HepG2 (cell line): Measurements from ENCODE around the gene RPP14. TPM values are rescaled to one million over a fixed set of nuclear protein-coding genes. Genes with fewer than 3 reads are reported as not detected.

ENCODE experiments used
- SRY ChIP-seq: sonication (generic); formaldehyde crosslinking; IDR thresholded peaks from 2 replicates; pipeline ENCODE4 v1.8.0; 2022; ENCODE audit warnings: mild to moderate bottlenecking, missing genetic modification reagents
- ZNF292 ChIP-seq: sonication (generic); formaldehyde crosslinking; IDR thresholded peaks from 2 replicates; pipeline ENCODE4 v1.8.1; 2022; ENCODE audit warnings: mild to moderate bottlenecking, low read depth, missing genetic modification reagents, borderline replicate concordance
- ZNF652 ChIP-seq: IDR thresholded peaks from 2 replicates; pipeline ENCODE4 v1.6.1; 2016; ENCODE audit warnings: low read depth, borderline replicate concordance
- polyA plus RNA-seq, 8 experiments: library from polyadenylated mRNA; depleted of rRNA in 3 of 8; stranded (reverse) in 7 of 8; unstranded in 1 of 8; fragments of >200 nt; fragmentation: Illumina TruSeq in 4 of 8; extraction: Trizol in 4 of 8; gene quantifications; 2 replicates each; pipeline versions ENCODE4 v1.2.1 to v1.2.3, GENCODE V29; 2011 to 2016; ENCODE audit warnings: low read depth in 4 of 8, missing spikeins in 1 of 8, mixed read lengths in 1 of 8; ENCODE audit not compliant: insufficient read depth in 1 of 8
- total RNA-seq, 5 experiments: library from RNA; depleted of rRNA; stranded (reverse); fragments of >200 nt; fragmentation: Illumina TruSeq; extraction: Trizol; gene quantifications; 2 replicates each; pipeline ENCODE4 v1.2.3, GENCODE V29; 2016; ENCODE audit warnings: low read depth in 1 of 5
- TF ChIP-seq, protein P1 (sequence below), 2 experiments: fragments of 450-650 bp in 1 of 2; sonication (generic) in 1 of 2; formaldehyde crosslinking in 1 of 2; IDR thresholded peaks; 2 replicates each; pipeline versions ENCODE4 v1.6.1 to v1.8.0; 2016 to 2022; ENCODE audit warnings: antibody characterized with exemption in 1 of 2, mild to moderate bottlenecking in 1 of 2, missing genetic modification reagents in 1 of 2
- TF ChIP-seq, protein P2 (sequence below): fragments of 450-650 bp; IDR thresholded peaks from 2 replicates; pipeline ENCODE4 v1.6.1; 2017
- TF ChIP-seq, protein P3 (sequence below): sonication (generic); formaldehyde crosslinking; IDR thresholded peaks from 2 replicates; pipeline ENCODE4 v1.4.0; 2020; ENCODE audit warnings: mild to moderate bottlenecking, missing genetic modification reagents
- TF ChIP-seq, protein P4 (sequence below): sonication (generic); formaldehyde crosslinking; IDR thresholded peaks from 2 replicates; pipeline ENCODE4 v1.4.0; 2020; ENCODE audit warnings: missing genetic modification reagents
- TF ChIP-seq, protein P5 (sequence below): sonication (generic); formaldehyde crosslinking; IDR thresholded peaks from 2 replicates; pipeline ENCODE4 v1.5.1; 2020; ENCODE audit warnings: mild to moderate bottlenecking, missing genetic modification reagents, moderate library complexity

RPP14 gene
- total and polyA plus RNA-seq, 2 of the 13 experiments (the other 11 are each of a cell fraction or from before 2014, with no cell fraction given) = 15.4 to 16.2 TPM

DNA sequence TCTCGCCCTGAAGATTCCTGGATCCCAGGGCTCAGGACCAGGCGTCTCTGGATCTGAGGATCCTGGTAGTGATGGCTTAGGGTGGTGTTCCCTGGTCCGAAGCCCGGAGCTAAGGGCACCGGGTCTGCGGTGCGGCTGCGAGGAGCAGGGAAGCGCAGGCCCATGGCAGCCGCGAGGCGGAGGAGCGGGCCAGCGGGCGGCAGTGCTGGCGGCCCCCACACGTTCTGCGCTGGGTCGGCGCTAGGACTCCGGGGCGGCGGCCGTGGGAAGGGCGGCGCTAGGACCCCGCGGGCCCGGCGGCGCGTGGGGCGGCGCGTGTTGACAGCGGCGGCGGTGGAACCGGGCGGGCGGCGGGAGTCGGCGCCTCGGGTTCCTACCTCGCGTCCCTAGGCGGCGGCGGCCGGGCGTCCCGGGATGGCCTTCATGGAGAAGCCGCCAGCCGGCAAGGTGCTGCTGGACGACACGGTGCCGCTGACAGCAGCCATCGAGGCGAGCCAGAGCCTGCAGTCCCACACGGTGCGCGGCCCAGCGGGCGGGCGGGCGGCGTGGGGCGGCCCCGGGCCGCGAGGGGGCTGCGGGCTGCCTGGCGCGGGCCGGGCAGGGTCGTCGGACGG lies 26.6 kb downstream of the RPP14 start, which contains the start of gene PXK (continued):
- TF ChIP-seq, protein P1, sequence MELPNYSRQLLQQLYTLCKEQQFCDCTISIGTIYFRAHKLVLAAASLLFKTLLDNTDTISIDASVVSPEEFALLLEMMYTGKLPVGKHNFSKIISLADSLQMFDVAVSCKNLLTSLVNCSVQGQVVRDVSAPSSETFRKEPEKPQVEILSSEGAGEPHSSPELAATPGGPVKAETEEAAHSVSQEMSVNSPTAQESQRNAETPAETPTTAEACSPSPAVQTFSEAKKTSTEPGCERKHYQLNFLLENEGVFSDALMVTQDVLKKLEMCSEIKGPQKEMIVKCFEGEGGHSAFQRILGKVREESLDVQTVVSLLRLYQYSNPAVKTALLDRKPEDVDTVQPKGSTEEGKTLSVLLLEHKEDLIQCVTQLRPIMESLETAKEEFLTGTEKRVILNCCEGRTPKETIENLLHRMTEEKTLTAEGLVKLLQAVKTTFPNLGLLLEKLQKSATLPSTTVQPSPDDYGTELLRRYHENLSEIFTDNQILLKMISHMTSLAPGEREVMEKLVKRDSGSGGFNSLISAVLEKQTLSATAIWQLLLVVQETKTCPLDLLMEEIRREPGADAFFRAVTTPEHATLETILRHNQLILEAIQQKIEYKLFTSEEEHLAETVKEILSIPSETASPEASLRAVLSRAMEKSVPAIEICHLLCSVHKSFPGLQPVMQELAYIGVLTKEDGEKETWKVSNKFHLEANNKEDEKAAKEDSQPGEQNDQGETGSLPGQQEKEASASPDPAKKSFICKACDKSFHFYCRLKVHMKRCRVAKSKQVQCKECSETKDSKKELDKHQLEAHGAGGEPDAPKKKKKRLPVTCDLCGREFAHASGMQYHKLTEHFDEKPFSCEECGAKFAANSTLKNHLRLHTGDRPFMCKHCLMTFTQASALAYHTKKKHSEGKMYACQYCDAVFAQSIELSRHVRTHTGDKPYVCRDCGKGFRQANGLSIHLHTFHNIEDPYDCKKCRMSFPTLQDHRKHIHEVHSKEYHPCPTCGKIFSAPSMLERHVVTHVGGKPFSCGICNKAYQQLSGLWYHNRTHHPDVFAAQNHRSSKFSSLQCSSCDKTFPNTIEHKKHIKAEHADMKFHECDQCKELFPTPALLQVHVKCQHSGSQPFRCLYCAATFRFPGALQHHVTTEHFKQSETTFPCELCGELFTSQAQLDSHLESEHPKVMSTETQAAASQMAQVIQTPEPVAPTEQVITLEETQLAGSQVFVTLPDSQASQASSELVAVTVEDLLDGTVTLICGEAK (IDR thresholded peaks at IDR 0.05) = no peak
- TF ChIP-seq, protein P1 (CRISPR knock-in tag; IDR thresholded peaks at IDR 0.05) = no peak
- no peak for TF ChIP-seq ZNF292
- TF ChIP-seq, protein P2, sequence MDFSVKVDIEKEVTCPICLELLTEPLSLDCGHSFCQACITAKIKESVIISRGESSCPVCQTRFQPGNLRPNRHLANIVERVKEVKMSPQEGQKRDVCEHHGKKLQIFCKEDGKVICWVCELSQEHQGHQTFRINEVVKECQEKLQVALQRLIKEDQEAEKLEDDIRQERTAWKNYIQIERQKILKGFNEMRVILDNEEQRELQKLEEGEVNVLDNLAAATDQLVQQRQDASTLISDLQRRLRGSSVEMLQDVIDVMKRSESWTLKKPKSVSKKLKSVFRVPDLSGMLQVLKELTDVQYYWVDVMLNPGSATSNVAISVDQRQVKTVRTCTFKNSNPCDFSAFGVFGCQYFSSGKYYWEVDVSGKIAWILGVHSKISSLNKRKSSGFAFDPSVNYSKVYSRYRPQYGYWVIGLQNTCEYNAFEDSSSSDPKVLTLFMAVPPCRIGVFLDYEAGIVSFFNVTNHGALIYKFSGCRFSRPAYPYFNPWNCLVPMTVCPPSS = no peak
- no peak for TF ChIP-seq ZNF652 (CRISPR knock-in tag)
- TF ChIP-seq, protein P3, sequence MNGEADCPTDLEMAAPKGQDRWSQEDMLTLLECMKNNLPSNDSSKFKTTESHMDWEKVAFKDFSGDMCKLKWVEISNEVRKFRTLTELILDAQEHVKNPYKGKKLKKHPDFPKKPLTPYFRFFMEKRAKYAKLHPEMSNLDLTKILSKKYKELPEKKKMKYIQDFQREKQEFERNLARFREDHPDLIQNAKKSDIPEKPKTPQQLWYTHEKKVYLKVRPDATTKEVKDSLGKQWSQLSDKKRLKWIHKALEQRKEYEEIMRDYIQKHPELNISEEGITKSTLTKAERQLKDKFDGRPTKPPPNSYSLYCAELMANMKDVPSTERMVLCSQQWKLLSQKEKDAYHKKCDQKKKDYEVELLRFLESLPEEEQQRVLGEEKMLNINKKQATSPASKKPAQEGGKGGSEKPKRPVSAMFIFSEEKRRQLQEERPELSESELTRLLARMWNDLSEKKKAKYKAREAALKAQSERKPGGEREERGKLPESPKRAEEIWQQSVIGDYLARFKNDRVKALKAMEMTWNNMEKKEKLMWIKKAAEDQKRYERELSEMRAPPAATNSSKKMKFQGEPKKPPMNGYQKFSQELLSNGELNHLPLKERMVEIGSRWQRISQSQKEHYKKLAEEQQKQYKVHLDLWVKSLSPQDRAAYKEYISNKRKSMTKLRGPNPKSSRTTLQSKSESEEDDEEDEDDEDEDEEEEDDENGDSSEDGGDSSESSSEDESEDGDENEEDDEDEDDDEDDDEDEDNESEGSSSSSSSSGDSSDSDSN (CRISPR knock-in tag) = peak; percentile 87
- TF ChIP-seq, protein P4, sequence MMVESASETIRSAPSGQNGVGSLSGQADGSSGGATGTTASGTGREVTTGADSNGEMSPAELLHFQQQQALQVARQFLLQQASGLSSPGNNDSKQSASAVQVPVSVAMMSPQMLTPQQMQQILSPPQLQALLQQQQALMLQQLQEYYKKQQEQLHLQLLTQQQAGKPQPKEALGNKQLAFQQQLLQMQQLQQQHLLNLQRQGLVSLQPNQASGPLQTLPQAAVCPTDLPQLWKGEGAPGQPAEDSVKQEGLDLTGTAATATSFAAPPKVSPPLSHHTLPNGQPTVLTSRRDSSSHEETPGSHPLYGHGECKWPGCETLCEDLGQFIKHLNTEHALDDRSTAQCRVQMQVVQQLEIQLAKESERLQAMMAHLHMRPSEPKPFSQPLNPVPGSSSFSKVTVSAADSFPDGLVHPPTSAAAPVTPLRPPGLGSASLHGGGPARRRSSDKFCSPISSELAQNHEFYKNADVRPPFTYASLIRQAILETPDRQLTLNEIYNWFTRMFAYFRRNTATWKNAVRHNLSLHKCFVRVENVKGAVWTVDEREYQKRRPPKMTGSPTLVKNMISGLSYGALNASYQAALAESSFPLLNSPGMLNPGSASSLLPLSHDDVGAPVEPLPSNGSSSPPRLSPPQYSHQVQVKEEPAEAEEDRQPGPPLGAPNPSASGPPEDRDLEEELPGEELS (CRISPR knock-in tag) = peak; percentile 20; the same call in 1 of the 2 replicates
- TF ChIP-seq, protein P5, sequence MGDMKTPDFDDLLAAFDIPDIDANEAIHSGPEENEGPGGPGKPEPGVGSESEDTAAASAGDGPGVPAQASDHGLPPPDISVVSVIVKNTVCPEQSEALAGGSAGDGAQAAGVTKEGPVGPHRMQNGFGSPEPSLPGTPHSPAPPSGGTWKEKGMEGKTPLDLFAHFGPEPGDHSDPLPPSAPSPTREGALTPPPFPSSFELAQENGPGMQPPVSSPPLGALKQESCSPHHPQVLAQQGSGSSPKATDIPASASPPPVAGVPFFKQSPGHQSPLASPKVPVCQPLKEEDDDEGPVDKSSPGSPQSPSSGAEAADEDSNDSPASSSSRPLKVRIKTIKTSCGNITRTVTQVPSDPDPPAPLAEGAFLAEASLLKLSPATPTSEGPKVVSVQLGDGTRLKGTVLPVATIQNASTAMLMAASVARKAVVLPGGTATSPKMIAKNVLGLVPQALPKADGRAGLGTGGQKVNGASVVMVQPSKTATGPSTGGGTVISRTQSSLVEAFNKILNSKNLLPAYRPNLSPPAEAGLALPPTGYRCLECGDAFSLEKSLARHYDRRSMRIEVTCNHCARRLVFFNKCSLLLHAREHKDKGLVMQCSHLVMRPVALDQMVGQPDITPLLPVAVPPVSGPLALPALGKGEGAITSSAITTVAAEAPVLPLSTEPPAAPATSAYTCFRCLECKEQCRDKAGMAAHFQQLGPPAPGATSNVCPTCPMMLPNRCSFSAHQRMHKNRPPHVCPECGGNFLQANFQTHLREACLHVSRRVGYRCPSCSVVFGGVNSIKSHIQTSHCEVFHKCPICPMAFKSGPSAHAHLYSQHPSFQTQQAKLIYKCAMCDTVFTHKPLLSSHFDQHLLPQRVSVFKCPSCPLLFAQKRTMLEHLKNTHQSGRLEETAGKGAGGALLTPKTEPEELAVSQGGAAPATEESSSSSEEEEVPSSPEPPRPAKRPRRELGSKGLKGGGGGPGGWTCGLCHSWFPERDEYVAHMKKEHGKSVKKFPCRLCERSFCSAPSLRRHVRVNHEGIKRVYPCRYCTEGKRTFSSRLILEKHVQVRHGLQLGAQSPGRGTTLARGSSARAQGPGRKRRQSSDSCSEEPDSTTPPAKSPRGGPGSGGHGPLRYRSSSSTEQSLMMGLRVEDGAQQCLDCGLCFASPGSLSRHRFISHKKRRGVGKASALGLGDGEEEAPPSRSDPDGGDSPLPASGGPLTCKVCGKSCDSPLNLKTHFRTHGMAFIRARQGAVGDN (CRISPR knock-in tag) = peak; percentile 71
- TF ChIP-seq SRY (CRISPR knock-in tag) = no peak; the same call in 1 of the 2 replicates
